Measurements from ENCODE around the gene INPP5A. TPM values are rescaled to one million over a fixed set of nuclear protein-coding genes. Genes with fewer than 3 reads are reported as not detected.
"Not testable (repeated sequence)": the region's sequence is repeated elsewhere in the genome, so short reads cannot be mapped to it uniquely, and the experiment has no call there.

Gene INPP5A
- total RNA-seq, 1 donor from 2014 or later: 41.0 TPM

GRCh38 chr10:132671228-132672154, 133.9 kb downstream of the INPP5A start:
- Mint-ChIP-seq H3K4me3 (no peak overlapping the region), H3K4me1 (peaks cover 2% of the 10 kb centered on the region), H3K27me3 (ENCODE audit: low read depth) (no peaks in the 10 kb centered on the region), H3K27ac (no peak overlapping the region), H3K9me3 (peaks cover 11% of the 10 kb centered on the region), H3K36me3 (peaks cover 21% of the 10 kb centered on the region)
- no peak for DNase-seq (ENCODE audit: low spot score in 2 of 2, unreplicated experiment in 2 of 2)
- no peak for TF ChIP-seq CTCF (IDR thresholded peaks at IDR 0.05; ENCODE audit: unreplicated experiment)

GRCh38 chr10:132673746-132674145, 136.2 kb downstream of the INPP5A start:
- DNase-seq (ENCODE audit: low spot score in 2 of 2, unreplicated experiment in 2 of 2); H3K27ac Mint-ChIP-seq; H3K27me3 Mint-ChIP-seq (ENCODE audit: low read depth); H3K4me1 Mint-ChIP-seq; H3K4me3 Mint-ChIP-seq: not testable (repeated sequence)
- peaks cover 19% of the 10 kb centered on the region for H3K36me3 Mint-ChIP-seq
- H3K9me3 Mint-ChIP-seq: peaks cover 11% of the 10 kb centered on the region

- Mint-ChIP-seq H3K27me3 (ENCODE audit: low read depth) (no peaks in the 10 kb centered on the region), H3K9me3 (peaks cover 11% of the 10 kb centered on the region), H3K4me3 (no peak overlapping the region), H3K4me1 (no peaks in the 10 kb centered on the region), H3K27ac (no peak overlapping the region), H3K36me3 (peaks cover 19% of the 10 kb centered on the region)
- no peak for TF ChIP-seq CTCF (IDR thresholded peaks at IDR 0.05; ENCODE audit: unreplicated experiment)
- no peak for DNase-seq (ENCODE audit: low spot score in 2 of 2, unreplicated experiment in 2 of 2)
These were observed 136.7 kb downstream of the INPP5A start for GRCh38 chr10:132674311-132674710.

GRCh38 chr10:132675031-132675740, 137.6 kb downstream of the INPP5A start:
- Mint-ChIP-seq H3K36me3 (peaks cover 19% of the 10 kb centered on the region), H3K27ac (no peak overlapping the region), H3K4me1 (no peaks in the 10 kb centered on the region), H3K9me3 (peaks cover 11% of the 10 kb centered on the region), H3K27me3 (ENCODE audit: low read depth) (no peaks in the 10 kb centered on the region), H3K4me3 (no peak overlapping the region)
- no peak for DNase-seq (ENCODE audit: low spot score in 2 of 2, unreplicated experiment in 2 of 2)
- TF ChIP-seq CTCF (IDR thresholded peaks at IDR 0.05; ENCODE audit: unreplicated experiment): no peak

- H3K27me3 Mint-ChIP-seq (ENCODE audit: low read depth): no peaks in the 10 kb centered on the region
- peaks cover 11% of the 10 kb centered on the region for H3K9me3 Mint-ChIP-seq
- no peak overlapping the region for H3K4me3 Mint-ChIP-seq
- H3K36me3 Mint-ChIP-seq: peaks cover 18% of the 10 kb centered on the region
- no peak overlapping the region for H3K27ac Mint-ChIP-seq
- TF ChIP-seq CTCF (IDR thresholded peaks at IDR 0.05; ENCODE audit: unreplicated experiment): no peak
- no peaks in the 10 kb centered on the region for H3K4me1 Mint-ChIP-seq
- DNase-seq (ENCODE audit: low spot score in 2 of 2, unreplicated experiment in 2 of 2): no peak
These were observed 138.8 kb downstream of the INPP5A start for GRCh38 chr10:132676193-132676891.

All from mesothelial cell of epicardium (in vitro differentiated cells).